ENCODE results near the gene CAMTA1. TPM values are rescaled to one million over a fixed set of nuclear protein-coding genes. Genes with fewer than 3 reads are reported as not detected.

The CAMTA1 gene
- total and polyA plus RNA-seq, 9 of the 15 experiments (the other 6 are each of a cell fraction or from before 2014, with no cell fraction given): 43.9 to 161 (median 65.9) TPM

DNA sequence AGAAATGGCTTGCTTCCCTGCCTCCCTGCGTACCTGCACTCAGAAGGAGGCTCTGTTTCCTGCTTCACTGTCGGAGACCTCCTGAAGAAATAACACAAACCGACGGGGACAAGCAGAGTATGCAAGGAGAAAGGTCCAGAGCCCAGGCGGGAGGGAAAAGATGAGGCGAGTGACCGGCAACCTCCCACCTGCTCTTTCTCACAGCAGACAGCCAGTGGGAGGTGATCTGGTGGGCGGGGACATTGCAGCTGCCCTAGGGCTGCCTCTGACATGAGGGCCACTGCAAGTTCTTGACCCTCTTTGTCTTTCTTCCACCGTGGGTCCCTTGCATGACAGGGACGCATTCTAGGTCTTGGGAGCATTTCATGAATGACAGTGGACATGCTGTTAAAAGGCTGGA is 368.2 kb downstream of the CAMTA1 start:
- Histone ChIP-seq H3K4me3 (no peak overlapping the region), H2AFZ (ENCODE audit: low read depth, low read length) (no peak overlapping the region), H3K9me3 (replicated peaks; ENCODE audit: control insufficient read depth, insufficient read depth, low read depth, low read length) (no peaks in the 10 kb centered on the region), H3K27me3 (ENCODE audit: control insufficient read depth in 2 of 2, insufficient read depth in 2 of 2, low read length in 2 of 2) (peaks cover 35 to 56% of the 10 kb centered on the region in 2 experiments; a peak in 4 of 5 replicates), H3K4me1 (replicated peaks in 1 of 2; ENCODE audit: control insufficient read depth in 2 of 2, insufficient read depth in 2 of 2, low read length in 2 of 2) (peaks cover 0 to 3% of the 10 kb centered on the region in 2 experiments; a peak in 1 of 5 replicates), H3K36me3 (ENCODE audit: control insufficient read depth, insufficient read depth, low read length) (no peaks in the 10 kb centered on the region), H3K27ac (ENCODE audit: extremely low read depth, low read depth, low read length) (no peak overlapping the region), H3K9ac (ENCODE audit: insufficient read depth in 1 of 2, low read depth in 2 of 2, low read length in 2 of 2) (no peak overlapping the region), H3K79me2 (ENCODE audit: control insufficient read depth, insufficient read depth, low read length) (no peaks in the 10 kb centered on the region), H4K20me1 (replicated peaks; ENCODE audit: control insufficient read depth, insufficient read depth, low read length) (peaks cover 19% of the 10 kb centered on the region), H3K9me1 (ENCODE audit: control insufficient read depth, insufficient read depth, low read length) (no peaks in the 10 kb centered on the region), H3K4me2 (ENCODE audit: insufficient read depth, low read length) (no peak overlapping the region)
- WGBS (ENCODE audit: insufficient coverage, low coverage, missing lambda C conversion rate): 0% methylated on average over 10 of the region's 10 CpGs
- intact Hi-C loops (cut with micrococcal nuclease) (no loop called here), in situ Hi-C loops (cut with MboI) (no loop called here)
- ChIA-PET POLR2A (no interaction called here), CTCF (ENCODE audit: low intra/inter-chr PET ratio) (no interaction called here)
- no TSS peak for BruUV-seq (replicated peaks)
- DNase-seq (ENCODE audit: extremely low read depth in 1 of 4, low spot score in 3 of 4) (no peak), ATAC-seq (no peak), FAIRE-seq (no peak)
- TF ChIP-seq, protein P1, sequence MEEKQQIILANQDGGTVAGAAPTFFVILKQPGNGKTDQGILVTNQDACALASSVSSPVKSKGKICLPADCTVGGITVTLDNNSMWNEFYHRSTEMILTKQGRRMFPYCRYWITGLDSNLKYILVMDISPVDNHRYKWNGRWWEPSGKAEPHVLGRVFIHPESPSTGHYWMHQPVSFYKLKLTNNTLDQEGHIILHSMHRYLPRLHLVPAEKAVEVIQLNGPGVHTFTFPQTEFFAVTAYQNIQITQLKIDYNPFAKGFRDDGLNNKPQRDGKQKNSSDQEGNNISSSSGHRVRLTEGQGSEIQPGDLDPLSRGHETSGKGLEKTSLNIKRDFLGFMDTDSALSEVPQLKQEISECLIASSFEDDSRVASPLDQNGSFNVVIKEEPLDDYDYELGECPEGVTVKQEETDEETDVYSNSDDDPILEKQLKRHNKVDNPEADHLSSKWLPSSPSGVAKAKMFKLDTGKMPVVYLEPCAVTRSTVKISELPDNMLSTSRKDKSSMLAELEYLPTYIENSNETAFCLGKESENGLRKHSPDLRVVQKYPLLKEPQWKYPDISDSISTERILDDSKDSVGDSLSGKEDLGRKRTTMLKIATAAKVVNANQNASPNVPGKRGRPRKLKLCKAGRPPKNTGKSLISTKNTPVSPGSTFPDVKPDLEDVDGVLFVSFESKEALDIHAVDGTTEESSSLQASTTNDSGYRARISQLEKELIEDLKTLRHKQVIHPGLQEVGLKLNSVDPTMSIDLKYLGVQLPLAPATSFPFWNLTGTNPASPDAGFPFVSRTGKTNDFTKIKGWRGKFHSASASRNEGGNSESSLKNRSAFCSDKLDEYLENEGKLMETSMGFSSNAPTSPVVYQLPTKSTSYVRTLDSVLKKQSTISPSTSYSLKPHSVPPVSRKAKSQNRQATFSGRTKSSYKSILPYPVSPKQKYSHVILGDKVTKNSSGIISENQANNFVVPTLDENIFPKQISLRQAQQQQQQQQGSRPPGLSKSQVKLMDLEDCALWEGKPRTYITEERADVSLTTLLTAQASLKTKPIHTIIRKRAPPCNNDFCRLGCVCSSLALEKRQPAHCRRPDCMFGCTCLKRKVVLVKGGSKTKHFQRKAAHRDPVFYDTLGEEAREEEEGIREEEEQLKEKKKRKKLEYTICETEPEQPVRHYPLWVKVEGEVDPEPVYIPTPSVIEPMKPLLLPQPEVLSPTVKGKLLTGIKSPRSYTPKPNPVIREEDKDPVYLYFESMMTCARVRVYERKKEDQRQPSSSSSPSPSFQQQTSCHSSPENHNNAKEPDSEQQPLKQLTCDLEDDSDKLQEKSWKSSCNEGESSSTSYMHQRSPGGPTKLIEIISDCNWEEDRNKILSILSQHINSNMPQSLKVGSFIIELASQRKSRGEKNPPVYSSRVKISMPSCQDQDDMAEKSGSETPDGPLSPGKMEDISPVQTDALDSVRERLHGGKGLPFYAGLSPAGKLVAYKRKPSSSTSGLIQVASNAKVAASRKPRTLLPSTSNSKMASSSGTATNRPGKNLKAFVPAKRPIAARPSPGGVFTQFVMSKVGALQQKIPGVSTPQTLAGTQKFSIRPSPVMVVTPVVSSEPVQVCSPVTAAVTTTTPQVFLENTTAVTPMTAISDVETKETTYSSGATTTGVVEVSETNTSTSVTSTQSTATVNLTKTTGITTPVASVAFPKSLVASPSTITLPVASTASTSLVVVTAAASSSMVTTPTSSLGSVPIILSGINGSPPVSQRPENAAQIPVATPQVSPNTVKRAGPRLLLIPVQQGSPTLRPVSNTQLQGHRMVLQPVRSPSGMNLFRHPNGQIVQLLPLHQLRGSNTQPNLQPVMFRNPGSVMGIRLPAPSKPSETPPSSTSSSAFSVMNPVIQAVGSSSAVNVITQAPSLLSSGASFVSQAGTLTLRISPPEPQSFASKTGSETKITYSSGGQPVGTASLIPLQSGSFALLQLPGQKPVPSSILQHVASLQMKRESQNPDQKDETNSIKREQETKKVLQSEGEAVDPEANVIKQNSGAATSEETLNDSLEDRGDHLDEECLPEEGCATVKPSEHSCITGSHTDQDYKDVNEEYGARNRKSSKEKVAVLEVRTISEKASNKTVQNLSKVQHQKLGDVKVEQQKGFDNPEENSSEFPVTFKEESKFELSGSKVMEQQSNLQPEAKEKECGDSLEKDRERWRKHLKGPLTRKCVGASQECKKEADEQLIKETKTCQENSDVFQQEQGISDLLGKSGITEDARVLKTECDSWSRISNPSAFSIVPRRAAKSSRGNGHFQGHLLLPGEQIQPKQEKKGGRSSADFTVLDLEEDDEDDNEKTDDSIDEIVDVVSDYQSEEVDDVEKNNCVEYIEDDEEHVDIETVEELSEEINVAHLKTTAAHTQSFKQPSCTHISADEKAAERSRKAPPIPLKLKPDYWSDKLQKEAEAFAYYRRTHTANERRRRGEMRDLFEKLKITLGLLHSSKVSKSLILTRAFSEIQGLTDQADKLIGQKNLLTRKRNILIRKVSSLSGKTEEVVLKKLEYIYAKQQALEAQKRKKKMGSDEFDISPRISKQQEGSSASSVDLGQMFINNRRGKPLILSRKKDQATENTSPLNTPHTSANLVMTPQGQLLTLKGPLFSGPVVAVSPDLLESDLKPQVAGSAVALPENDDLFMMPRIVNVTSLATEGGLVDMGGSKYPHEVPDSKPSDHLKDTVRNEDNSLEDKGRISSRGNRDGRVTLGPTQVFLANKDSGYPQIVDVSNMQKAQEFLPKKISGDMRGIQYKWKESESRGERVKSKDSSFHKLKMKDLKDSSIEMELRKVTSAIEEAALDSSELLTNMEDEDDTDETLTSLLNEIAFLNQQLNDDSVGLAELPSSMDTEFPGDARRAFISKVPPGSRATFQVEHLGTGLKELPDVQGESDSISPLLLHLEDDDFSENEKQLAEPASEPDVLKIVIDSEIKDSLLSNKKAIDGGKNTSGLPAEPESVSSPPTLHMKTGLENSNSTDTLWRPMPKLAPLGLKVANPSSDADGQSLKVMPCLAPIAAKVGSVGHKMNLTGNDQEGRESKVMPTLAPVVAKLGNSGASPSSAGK (IDR thresholded peaks at IDR 0.05): no peak
- TF ChIP-seq NFXL1 (CRISPR knock-in tag; IDR thresholded peaks at IDR 0.05): no peak
- TF ChIP-seq, protein P2, sequence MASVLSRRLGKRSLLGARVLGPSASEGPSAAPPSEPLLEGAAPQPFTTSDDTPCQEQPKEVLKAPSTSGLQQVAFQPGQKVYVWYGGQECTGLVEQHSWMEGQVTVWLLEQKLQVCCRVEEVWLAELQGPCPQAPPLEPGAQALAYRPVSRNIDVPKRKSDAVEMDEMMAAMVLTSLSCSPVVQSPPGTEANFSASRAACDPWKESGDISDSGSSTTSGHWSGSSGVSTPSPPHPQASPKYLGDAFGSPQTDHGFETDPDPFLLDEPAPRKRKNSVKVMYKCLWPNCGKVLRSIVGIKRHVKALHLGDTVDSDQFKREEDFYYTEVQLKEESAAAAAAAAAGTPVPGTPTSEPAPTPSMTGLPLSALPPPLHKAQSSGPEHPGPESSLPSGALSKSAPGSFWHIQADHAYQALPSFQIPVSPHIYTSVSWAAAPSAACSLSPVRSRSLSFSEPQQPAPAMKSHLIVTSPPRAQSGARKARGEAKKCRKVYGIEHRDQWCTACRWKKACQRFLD (CRISPR knock-in tag; IDR thresholded peaks at IDR 0.05): no peak
- TF ChIP-seq, protein P3, sequence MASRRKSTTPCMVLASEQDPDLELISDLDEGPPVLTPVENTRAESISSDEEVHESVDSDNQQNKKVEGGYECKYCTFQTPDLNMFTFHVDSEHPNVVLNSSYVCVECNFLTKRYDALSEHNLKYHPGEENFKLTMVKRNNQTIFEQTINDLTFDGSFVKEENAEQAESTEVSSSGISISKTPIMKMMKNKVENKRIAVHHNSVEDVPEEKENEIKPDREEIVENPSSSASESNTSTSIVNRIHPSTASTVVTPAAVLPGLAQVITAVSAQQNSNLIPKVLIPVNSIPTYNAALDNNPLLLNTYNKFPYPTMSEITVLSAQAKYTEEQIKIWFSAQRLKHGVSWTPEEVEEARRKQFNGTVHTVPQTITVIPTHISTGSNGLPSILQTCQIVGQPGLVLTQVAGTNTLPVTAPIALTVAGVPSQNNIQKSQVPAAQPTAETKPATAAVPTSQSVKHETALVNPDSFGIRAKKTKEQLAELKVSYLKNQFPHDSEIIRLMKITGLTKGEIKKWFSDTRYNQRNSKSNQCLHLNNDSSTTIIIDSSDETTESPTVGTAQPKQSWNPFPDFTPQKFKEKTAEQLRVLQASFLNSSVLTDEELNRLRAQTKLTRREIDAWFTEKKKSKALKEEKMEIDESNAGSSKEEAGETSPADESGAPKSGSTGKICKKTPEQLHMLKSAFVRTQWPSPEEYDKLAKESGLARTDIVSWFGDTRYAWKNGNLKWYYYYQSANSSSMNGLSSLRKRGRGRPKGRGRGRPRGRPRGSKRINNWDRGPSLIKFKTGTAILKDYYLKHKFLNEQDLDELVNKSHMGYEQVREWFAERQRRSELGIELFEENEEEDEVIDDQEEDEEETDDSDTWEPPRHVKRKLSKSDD (conservative IDR thresholded peaks at IDR 0.05; ENCODE audit: low read length): no peak
- no peak for TF ChIP-seq ZFP1 (CRISPR knock-in tag; IDR thresholded peaks at IDR 0.05)
